AG09309 (cell line): Measurements from ENCODE around the gene CNOT1.

Experiments
- DNase-seq: peaks from one replicate; pipeline ENCODE4 v3.0.0-alpha.2; 2010; ENCODE audit warnings: low read depth
- H3K4me3 ChIP-seq: 2 replicates; pipeline ENCODE4 v1.5.1; 2011; ENCODE audit warnings: mild to moderate bottlenecking, low read depth, low read length, moderate library complexity; ENCODE audit not compliant: control insufficient read depth
- TF ChIP-seq, protein P1 (sequence below): IDR thresholded peaks from 2 replicates; pipeline ENCODE4 v1.5.1; 2011; ENCODE audit warnings: mild to moderate bottlenecking, low read depth, low read length, inconsistent platforms; ENCODE audit not compliant: insufficient read depth, control insufficient read depth; ENCODE audit errors: missing control alignments

Gene CNOT1

GRCh38 chr16:58515125-58515870 is 114.3 kb downstream of the CNOT1 start, which contains the start of gene SETD6:
SETD6 (plus strand) TSS chr16:58515517; CDS start chr16:58515538, 21 bp downstream.
- peak within 1 kb of the TSS; percentile 66 for H3K4me3 ChIP-seq
- DNase-seq = peak; percentile 27
- TF ChIP-seq, protein P1, sequence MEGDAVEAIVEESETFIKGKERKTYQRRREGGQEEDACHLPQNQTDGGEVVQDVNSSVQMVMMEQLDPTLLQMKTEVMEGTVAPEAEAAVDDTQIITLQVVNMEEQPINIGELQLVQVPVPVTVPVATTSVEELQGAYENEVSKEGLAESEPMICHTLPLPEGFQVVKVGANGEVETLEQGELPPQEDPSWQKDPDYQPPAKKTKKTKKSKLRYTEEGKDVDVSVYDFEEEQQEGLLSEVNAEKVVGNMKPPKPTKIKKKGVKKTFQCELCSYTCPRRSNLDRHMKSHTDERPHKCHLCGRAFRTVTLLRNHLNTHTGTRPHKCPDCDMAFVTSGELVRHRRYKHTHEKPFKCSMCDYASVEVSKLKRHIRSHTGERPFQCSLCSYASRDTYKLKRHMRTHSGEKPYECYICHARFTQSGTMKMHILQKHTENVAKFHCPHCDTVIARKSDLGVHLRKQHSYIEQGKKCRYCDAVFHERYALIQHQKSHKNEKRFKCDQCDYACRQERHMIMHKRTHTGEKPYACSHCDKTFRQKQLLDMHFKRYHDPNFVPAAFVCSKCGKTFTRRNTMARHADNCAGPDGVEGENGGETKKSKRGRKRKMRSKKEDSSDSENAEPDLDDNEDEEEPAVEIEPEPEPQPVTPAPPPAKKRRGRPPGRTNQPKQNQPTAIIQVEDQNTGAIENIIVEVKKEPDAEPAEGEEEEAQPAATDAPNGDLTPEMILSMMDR = no peak

DNA sequence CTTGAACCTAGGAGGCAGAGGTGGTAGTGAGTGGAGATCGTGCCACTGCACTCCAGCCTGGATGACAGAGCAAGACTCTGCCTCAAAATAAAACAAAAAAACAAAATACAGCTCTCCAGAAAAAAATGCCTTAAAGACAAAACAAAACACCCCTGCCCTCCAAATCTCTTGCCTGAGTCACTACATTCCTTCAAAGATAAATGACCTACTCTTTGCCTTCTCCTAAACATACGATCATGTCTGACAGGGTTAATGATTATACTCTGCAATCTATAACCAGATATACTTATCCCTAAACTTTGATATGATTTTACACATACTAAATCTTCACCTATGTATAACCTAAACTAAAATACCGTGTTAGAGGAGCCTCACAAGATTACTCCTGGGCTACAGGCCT is 115.8 kb downstream of the CNOT1 start:
- no peak for DNase-seq
- TF ChIP-seq, protein P1 = no peak
- H3K4me3 ChIP-seq = no peak overlapping the region

- H3K4me3 ChIP-seq = no peak overlapping the region
- TF ChIP-seq, protein P1 = peak; percentile 87
- DNase-seq = no peak
These were observed 117.5 kb downstream of the CNOT1 start for GRCh38 chr16:58511933-58512815.

DNA sequence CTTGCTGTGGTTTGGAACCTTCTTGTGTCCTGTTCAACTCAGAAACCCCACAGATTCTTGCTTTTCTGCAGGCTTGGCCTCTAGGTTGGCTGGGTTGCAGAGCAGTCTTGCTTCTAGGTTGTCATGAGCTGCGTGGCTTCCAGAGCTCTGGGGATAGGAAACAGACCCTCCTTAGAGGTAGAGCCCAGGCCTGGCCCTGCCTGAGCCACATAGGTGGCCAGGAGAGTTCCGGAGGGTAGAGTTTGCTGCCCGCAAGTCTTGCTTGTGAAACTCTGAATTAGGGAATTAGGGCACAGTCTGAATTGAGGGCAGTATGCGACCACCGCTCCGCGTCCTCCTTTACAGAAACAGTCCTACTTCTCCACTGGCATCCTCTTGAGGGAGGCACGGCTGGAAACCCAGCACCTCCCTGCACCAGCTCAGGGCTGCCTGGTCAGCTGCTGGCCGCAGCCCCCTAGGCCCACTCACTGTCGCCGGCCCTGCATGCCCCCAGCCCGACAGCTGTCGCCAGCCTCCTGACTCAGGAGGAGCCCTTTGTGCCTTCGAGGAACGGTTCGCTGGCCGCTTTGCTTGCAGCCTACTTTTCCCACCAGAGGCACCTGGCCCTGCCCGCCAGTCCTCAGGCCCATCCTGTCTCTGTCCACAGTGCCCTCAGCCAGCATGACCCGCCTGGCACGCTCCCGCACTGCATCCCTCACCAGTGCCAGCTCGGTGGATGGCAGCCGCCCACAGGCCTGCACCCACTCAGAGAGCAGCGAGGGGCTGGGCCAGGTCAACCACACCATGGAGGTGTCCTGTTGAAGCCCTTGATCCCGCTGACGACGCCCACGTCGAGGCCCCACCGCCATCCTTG is 118.6 kb downstream of the CNOT1 start:
- DNase-seq = no peak
- TF ChIP-seq, protein P1 = no peak
- H3K4me3 ChIP-seq = no peak overlapping the region

GRCh38 chr16:58510097-58510775 is 119.4 kb downstream of the CNOT1 start:
- TF ChIP-seq, protein P1 = no peak
- DNase-seq = no peak
- no peak overlapping the region for H3K4me3 ChIP-seq
